Immature natural killer cell (primary cell): Measurements from ENCODE around the gene RXRA. TPM values are rescaled to one million over a fixed set of nuclear protein-coding genes. Genes with fewer than 3 reads are reported as not detected.

Experiments used
- DNase-seq, 3 donors: peaks; one replicate each; pipeline ENCODE4 v3.0.0; 2022; ENCODE audit warnings: mixed read lengths in 1 of 3
- H3K27ac Mint-ChIP-seq, 6 donors: one replicate each; pipeline ENCODE4 v1.8.0; 2020; ENCODE audit warnings: mixed read lengths in 6 of 6, mild to moderate bottlenecking in 5 of 6, inconsistent platforms in 4 of 6, moderate library complexity in 3 of 6
- H3K27me3 Mint-ChIP-seq, 3 donors: one replicate each; pipeline ENCODE4 v1.8.0; 2020 to 2021; ENCODE audit warnings: low read depth in 3 of 3, mild to moderate bottlenecking in 3 of 3, mixed read lengths in 3 of 3, moderate library complexity in 3 of 3, inconsistent platforms in 1 of 3
- H3K36me3 Mint-ChIP-seq, 3 donors: one replicate each; pipeline ENCODE4 v1.8.0; 2020; ENCODE audit warnings: mixed read lengths in 3 of 3, inconsistent platforms in 2 of 3, mild to moderate bottlenecking in 2 of 3
- H3K4me1 Mint-ChIP-seq, 2 donors: one replicate each; pipeline ENCODE4 v1.8.0; 2020; ENCODE audit warnings: inconsistent platforms in 2 of 2, mild to moderate bottlenecking in 2 of 2, mixed read lengths in 2 of 2, moderate library complexity in 1 of 2
- H3K4me3 Mint-ChIP-seq, 5 donors: one replicate each; pipeline ENCODE4 v1.8.0; 2020; ENCODE audit warnings: mild to moderate bottlenecking in 5 of 5, mixed read lengths in 5 of 5, inconsistent platforms in 3 of 5, moderate library complexity in 3 of 5
- H3K9me3 Mint-ChIP-seq, 6 donors: one replicate each; pipeline ENCODE4 v1.8.0; 2020; ENCODE audit warnings: mild to moderate bottlenecking in 6 of 6, mixed read lengths in 6 of 6, inconsistent platforms in 4 of 6, moderate library complexity in 3 of 6
- polyA plus RNA-seq, 3 donors: library from polyadenylated mRNA; unstranded; fragments of 300-500 nt; fragmentation: Illumina TruSeq; gene quantifications; one replicate each; pipeline ENCODE4 v1.2.3, GENCODE V29; 2021

RXRA gene
- polyA plus RNA-seq, 3 donors from 2014 or later = 1.0 to 4.4 (median 1.9) TPM

DNA sequence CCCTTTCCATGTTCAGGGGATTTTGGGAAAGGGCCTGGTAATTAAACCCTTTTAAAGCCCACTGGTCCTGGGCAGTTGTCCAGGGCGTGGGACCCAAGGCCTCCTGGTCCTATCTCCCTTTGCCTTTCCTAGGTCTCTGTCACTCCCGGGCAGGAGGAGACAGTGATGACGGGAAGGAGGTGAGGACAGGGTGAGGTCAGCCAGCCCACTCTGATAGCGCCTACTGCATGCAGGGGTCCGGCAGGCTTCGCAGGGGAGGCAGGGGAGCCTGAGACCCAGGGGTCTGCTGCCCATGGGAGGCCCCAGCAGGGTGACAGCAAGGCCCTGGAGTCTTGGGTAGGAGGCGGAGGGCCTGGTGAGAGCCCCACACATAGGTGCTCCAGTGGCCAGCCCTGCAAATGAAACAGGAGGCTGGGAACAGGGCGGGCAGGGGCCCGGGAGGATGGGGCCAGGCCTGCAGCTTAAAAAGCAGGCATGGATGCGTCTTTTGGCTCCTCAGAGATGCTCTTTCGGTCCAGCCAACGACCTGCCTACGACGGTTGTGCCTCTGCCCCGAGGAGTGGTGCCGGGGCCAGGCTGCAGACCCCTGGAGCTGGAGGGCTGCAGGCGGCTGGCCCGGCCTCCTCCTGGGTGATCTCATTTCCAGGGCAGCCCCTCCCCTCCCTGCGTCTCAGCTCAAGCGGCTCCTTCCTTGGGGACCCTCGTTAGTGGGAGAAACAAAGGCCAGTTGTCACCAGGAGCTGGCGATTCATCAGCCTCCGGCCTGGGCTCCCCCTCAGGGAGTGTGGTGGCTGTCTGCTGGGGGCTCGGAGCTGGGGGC is 6.7 kb upstream of the RXRA start:
- Mint-ChIP-seq H3K4me3 (no peak overlapping the region), H3K36me3 (no peaks in the 10 kb centered on the region), H3K27me3 (peaks cover 0 to 4% (median 0%) of the 10 kb centered on the region in 3 donors), H3K4me1 (peaks cover 4 to 6% of the 10 kb centered on the region in 2 donors), H3K9me3 (no peaks in the 10 kb centered on the region), H3K27ac (no peak overlapping the region)
- DNase-seq = no peak

DNA sequence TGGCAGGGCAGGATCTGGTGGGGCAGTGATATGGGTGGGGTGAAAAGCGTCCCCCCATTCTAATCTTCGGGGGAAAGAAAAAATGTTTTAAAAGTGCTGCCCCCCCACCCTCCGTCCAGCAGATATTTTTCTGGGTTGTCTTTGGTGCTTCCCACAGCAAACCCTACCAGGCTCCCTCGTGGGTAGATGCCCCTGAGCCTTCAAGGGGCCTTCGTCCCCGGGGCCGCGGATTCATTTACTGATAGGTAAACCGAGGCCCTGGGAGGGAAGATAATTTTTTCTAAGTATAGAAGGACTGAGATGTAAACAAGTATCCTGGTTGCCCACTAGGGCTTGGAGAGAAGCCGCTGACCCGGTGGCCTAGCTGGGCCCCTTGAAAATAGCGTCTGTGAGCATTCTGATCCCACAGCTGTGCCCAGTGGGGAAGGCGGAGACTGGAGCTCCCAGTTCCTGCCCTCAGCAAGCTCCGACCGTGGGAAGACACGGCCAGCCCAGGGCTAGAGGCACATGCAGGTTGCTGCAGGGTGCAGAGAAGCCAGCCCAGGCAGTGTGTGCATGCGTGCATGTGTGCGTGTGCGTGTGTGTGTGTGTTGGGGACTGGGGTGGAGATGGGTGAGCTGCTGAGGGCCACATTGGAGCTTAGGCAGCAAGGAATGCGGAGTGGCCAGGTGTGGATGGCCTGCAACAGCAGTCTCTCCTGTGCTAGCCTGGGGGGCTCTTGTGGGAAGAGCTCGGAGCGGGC is 6.0 kb upstream of the RXRA start:
- no peak overlapping the region for H3K27ac Mint-ChIP-seq

DNA sequence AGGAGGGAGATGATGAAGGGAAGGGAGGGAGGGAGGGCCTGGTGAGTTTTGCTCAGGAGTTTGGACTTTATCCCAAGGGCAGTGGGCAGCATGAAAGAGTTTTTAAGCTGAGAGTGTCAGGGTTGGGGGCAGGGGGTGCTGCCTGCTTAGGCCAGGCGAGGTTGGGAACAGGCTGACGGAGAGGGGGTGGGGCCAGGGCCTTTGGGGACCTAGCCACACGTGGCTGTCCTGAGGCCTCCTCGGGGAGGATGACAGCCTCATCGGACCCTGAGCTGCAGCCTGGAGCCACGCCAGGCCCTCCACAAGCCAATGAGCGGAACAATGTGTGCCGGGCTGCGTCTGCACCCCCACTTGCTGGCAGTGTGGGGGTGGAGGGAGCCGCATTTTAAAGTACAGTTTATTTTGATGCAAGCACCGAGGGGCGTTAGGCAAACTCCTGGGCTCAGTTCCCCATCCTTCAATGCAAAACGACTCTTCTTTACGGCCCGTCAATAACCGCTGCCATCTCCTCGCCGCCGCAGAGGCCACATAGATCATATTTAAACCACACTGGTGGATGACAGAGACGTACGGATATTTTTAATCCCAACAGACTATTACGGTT is 5.3 kb upstream of the RXRA start:
- Mint-ChIP-seq H3K27me3 (peaks cover 0 to 7% (median 3%) of the 10 kb centered on the region in 3 donors), H3K4me3 (no peak overlapping the region), H3K27ac (no peak overlapping the region), H3K36me3 (no peaks in the 10 kb centered on the region), H3K4me1 (peaks cover 6% of the 10 kb centered on the region in 2 donors), H3K9me3 (no peaks in the 10 kb centered on the region)
- DNase-seq = no peak

More for the DNA sequence above, 6.0 kb upstream of the RXRA start:
- peaks cover 6% of the 10 kb centered on the region in 2 donors for H3K4me1 Mint-ChIP-seq
- DNase-seq = no peak
- no peak overlapping the region for H3K4me3 Mint-ChIP-seq
- H3K36me3 Mint-ChIP-seq = no peaks in the 10 kb centered on the region
- no peaks in the 10 kb centered on the region for H3K9me3 Mint-ChIP-seq
- H3K27me3 Mint-ChIP-seq = peaks cover 0 to 4% (median 0%) of the 10 kb centered on the region in 3 donors

DNA sequence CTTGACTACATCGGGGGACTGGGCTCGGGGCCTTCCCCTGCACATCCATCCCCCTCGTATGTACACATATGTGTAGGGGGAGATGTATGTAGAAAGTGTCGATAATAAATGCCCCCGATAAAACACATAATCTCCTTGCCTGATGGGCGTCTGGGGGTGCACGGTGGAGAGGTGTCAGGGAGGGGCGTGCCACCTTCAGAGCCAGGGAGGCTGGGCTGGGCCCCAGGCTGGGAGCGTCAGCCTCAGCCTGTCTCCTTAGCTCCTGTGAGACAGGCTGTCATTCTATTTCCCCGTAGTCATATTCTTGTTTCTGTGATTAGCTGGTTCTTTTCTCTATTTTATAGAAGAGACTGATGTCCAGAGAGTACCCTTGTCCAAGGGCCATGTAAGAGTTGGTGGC is 4.7 kb upstream of the RXRA start:
- peaks cover 0 to 7% (median 3%) of the 10 kb centered on the region in 3 donors for H3K27me3 Mint-ChIP-seq
- H3K9me3 Mint-ChIP-seq = no peaks in the 10 kb centered on the region
- no peaks in the 10 kb centered on the region for H3K36me3 Mint-ChIP-seq
- no peak for DNase-seq
- peaks cover 6% of the 10 kb centered on the region in 2 donors for H3K4me1 Mint-ChIP-seq
- H3K4me3 Mint-ChIP-seq = no peak overlapping the region
- H3K27ac Mint-ChIP-seq = no peak overlapping the region

DNA sequence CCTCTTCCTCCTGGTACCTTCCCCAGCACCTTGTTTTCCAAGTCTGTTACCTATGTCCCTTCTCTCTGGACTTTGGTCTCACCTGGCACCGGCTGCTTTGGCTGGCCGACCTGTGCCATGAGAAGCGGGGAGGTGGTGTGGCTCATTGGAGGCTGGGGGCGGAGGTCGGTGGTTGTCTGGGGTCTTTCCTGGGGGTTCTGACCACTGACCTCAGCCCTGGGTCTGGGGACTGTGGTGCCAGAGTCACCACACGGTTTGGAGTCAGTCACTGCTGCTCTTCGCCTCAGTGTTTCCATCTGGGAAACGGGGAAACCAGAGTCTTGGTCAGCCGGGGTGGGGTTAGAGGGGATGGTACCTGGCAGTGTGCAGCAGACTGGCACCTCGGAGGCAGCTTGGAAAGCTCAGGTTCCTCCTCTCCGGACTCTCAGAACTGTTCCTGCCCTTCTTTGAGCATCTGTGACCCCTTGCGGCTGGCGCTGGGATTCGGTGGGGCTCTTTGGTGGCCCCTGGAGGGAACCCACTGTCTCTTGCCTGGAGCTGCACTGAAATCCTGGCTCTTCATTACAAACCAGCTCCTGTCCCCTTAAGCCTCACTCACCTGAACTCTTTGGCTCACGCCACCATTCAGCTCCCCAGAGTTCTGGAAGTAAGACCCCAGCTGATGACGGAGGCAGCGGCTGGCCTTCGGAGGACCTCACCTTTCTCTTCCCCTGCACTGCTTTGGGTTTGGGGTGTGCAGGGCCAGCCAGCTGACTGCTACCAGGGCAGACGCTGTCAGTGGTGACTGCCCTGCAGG is 4.1 kb upstream of the RXRA start:
- Mint-ChIP-seq H3K27ac (peak overlapping the region in 2 of 6 donors; percentile 24 to 32), H3K4me1 (peaks cover 6 to 8% of the 10 kb centered on the region in 2 donors), H3K4me3 (no peak overlapping the region), H3K9me3 (no peaks in the 10 kb centered on the region), H3K36me3 (no peaks in the 10 kb centered on the region), H3K27me3 (peaks cover 0 to 7% (median 5%) of the 10 kb centered on the region in 3 donors)
- DNase-seq = no peak

DNA sequence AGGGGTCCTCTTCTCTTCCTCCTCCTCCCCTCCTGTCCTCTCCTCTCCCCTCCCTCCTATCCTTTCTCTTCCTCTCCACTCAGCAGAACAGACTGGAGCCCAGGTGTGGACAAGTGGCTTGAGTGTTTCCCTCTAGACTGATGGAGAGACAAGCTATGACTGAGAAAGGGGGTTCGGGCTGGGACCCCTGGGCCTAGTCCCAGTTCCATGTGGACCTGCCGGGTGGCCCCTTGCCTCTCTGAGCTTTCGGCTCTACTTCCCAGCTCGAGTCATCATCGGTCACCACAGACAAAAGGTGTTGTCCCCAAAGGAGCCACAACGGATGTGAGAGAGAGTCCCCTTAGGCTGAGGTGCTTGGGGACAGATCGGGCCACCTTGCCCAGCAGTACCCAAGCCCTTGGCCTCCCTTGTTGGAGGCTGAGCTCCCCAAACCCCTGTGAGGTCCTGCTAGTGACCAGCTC is 3.4 kb upstream of the RXRA start:
- H3K27ac Mint-ChIP-seq = peak overlapping the region in 2 of 6 donors; percentile 40 to 69
- H3K36me3 Mint-ChIP-seq = no peaks in the 10 kb centered on the region
- peaks cover 6 to 10% of the 10 kb centered on the region in 2 donors for H3K4me1 Mint-ChIP-seq
- H3K9me3 Mint-ChIP-seq = no peaks in the 10 kb centered on the region
- peak in 1 of 3 donors; percentile 35 for DNase-seq
- peak overlapping the region in 3 of 5 donors; percentile 30 to 41 (median 36) for H3K4me3 Mint-ChIP-seq
- peaks cover 0 to 7% (median 7%) of the 10 kb centered on the region in 3 donors for H3K27me3 Mint-ChIP-seq

DNA sequence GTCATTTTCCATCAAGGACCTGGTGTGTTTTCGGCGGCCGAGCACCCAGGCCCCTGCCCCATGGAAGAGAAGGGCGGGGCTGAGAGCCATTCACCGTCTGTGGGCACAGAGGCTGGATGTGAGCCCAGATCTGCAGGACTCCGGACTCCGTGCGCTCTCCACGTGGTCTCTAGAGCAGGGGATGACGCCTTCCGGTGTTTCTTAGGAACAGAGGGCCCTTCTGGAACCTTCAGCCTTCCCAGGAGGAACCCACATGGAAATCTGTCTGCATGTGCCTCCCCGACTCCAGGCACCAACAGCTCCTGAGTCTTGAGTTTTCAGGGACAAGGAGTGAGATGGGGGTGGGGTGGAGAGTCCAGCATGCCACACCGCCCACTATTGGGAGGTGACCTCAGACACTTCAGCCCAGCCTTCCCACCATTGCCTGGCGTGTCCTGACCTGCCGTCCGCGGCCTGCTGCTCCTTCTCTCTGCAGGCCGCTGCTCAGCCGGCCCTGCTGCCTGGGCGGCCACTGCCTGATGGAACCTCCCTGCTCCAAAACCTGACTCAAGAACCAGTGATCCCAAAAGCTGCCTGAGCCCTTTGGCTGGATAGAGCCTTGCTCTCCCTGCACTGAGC is 2.4 kb upstream of the RXRA start:
- no peaks in the 10 kb centered on the region for H3K36me3 Mint-ChIP-seq
- H3K4me1 Mint-ChIP-seq = peaks cover 6 to 10% of the 10 kb centered on the region in 2 donors
- peaks cover 0 to 7% (median 7%) of the 10 kb centered on the region in 3 donors for H3K27me3 Mint-ChIP-seq
- H3K4me3 Mint-ChIP-seq = peak overlapping the region in 4 of 5 donors; percentile 66 to 80 (median 75)
- H3K9me3 Mint-ChIP-seq = no peaks in the 10 kb centered on the region
- DNase-seq = no peak
- peak overlapping the region in 4 of 6 donors; percentile 31 to 67 (median 49) for H3K27ac Mint-ChIP-seq

DNA sequence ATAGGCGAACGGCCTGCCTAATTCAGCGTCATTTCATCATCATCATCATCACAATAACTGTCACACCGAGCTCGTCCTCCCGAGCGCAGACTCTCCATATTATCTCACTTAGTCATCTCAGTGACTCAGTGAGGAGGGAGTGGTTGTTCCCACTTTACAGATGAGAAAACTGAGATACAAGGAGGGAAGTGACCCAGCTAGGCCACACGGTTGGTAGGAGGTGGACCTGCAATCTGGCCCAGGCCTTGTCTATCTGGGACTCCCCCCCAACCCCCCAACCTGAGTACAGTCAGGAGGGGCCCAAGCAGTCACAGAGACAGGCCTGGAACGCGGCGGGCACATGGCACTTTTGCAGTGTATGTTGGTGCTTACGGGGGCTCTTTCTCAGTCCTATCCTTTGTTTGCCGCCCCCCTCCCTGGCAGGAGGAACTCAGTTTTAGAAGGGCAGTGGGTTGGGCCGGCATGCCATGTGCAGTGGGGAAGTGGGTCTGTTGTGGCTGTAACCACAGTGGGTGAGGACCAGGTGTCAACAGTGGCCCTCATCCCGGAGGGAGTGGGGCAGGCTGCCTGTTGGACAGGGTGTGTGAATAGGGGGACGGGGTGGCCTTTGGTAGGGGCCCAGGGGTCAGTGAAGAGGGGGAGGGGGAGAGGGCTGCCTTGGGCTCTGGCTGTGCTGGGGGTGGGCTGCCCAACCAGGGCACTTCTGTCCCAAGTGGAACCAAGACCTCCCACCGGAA is 1.7 kb upstream of the RXRA start:
- peaks cover 0 to 7% (median 7%) of the 10 kb centered on the region in 3 donors for H3K27me3 Mint-ChIP-seq
- H3K36me3 Mint-ChIP-seq = no peaks in the 10 kb centered on the region
- peak overlapping the region; percentile 66 to 81 (median 77) for H3K4me3 Mint-ChIP-seq
- H3K9me3 Mint-ChIP-seq = no peaks in the 10 kb centered on the region
- H3K27ac Mint-ChIP-seq = peak overlapping the region in 5 of 6 donors; percentile 31 to 80 (median 71)
- DNase-seq = peak in 1 of 3 donors; percentile 15
- peaks cover 6 to 10% of the 10 kb centered on the region in 2 donors for H3K4me1 Mint-ChIP-seq

DNA sequence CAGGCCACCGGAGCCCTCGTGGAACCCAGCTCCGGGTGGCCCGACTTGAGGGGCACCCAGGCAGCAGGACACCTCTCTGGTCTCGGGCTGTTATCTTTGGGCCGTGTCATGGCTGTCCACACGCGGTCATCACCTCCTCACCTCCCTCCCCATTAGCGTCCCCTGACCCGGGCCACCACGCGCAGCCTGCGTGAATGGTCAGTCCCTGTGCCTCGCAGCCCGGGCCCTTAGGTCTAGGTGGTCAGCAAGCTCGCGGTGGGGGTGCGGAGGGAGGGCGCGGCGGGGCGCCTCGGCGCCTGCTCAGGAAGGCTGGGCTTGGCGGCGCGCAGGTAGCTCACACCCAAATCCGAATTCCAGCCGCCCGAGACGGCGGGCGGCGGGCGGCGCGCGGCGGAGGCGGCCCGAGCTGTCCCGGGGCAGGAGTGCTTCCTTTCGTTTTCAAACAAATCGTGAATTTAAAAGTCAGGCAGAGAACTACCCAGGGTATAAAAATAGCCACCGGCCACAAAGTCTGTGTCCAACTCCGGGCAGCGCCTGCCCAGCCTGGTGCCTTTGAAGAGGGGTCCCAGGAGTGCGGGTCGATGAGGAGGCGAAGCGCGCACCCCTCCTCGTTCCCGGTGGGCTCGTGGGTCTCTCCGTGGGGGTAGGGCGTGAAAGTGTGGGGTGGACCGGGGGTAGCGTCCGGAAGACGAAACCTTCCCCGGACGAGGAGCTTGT is 1.0 kb upstream of the RXRA start:
- Mint-ChIP-seq H3K4me3 (peak overlapping the region; percentile 71 to 85 (median 76)), H3K27me3 (peaks cover 0 to 9% (median 7%) of the 10 kb centered on the region in 3 donors), H3K9me3 (no peaks in the 10 kb centered on the region), H3K36me3 (no peaks in the 10 kb centered on the region), H3K27ac (peak overlapping the region in 1 of 6 donors; percentile 58), H3K4me1 (peaks cover 6 to 10% of the 10 kb centered on the region in 2 donors)
- peak; percentile 31 to 38 (median 33) for DNase-seq

DNA sequence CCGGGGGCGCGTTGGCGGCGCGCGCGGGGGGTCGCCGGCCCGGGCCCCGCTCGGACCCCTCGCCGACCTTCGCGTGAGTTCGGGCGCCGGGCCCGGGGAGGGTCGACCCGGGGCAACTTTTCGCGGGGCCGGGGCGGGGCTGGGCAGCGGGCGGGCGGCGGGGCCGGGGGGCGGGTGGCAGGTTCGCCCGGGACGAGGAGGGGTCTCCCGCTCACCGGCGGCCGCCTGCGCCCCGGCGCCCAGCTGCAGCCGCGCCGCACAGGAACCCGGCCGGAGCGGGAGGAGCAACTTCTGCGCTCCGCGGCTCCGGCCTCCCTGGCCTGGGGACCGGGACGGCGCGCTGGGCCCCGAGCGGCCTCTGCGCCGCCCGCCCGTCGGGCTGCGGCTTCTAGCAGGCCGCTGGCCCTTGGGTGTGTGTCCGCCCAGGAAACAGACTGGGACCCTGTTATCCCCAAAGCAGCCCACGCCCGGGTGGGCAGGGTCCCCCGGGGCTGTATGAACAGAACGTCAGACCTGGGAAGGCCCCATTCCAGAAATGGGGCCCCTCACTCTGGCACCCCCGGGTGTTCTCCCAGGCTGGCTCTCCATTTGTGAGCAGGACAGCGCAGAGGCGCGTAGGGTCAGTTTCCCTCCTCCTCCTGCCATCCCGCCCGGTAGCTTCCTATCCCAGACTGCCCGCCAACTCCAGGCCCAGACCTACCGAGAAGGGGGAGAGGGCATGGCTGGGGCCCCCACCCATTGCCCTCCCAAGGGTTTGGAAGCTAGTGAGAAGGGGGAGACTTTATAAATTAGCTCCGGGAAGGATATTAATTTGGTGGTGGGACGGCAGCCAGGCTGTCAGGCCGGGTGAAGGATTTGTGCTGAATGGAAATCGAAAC is 708 bp downstream of the RXRA start:
- H3K27me3 Mint-ChIP-seq = peaks cover 0 to 9% (median 5%) of the 10 kb centered on the region in 3 donors
- DNase-seq = peak in 1 of 3 donors; percentile 19
- H3K27ac Mint-ChIP-seq = peak overlapping the region in 1 of 6 donors; percentile 30
- H3K36me3 Mint-ChIP-seq = no peaks in the 10 kb centered on the region
- H3K4me1 Mint-ChIP-seq = peaks cover 6 to 10% of the 10 kb centered on the region in 2 donors
- no peaks in the 10 kb centered on the region for H3K9me3 Mint-ChIP-seq
- H3K4me3 Mint-ChIP-seq = peak overlapping the region; percentile 25 to 79 (median 53)

DNA sequence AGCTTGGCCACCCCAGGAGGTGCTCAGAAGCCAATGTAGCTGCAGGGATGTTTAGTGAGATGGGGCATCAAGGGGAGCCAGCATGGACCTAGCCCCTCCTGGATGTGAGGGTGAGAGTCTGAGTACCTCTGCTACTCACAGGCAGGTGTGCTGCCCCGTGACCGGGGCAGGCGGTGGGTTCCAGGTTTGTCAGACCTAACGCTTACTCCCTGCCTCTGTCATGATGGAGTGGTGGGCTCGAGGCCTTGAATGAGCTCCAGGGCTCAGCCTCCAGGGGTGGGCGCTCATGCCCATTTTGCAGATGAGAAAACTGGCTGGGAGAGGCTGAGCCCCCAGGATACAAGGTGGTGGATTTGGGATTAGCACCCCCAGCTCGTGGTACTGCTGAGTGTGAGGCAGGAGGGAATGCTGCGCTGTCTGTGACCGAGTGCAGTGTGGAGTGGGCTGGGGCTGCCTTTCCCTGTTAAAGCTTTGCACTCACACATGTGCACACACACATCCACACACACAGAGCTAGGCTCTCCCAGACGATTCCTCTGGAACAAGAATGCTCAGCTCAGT is 1.5 kb downstream of the RXRA start:
- H3K4me3 Mint-ChIP-seq = peak overlapping the region; percentile 25 to 79 (median 53)

More for the DNA sequence above, 1.5 kb downstream of the RXRA start:
- DNase-seq = no peak
- H3K4me1 Mint-ChIP-seq = peaks cover 6 to 10% of the 10 kb centered on the region in 2 donors
- H3K27ac Mint-ChIP-seq = peak overlapping the region in 3 of 6 donors; percentile 14 to 64 (median 30)
- peaks cover 0 to 9% (median 5%) of the 10 kb centered on the region in 3 donors for H3K27me3 Mint-ChIP-seq
- H3K36me3 Mint-ChIP-seq = no peaks in the 10 kb centered on the region
- H3K9me3 Mint-ChIP-seq = no peaks in the 10 kb centered on the region
